ENCODE data around the gene PSMA4. TPM values are rescaled to one million over a fixed set of nuclear protein-coding genes. Genes with fewer than 3 reads are reported as not detected.

Gene PSMA4
- polyA plus RNA-seq, 1 of the 3 experiments (the other 2 are of a cell fraction), result 212 TPM

DNA sequence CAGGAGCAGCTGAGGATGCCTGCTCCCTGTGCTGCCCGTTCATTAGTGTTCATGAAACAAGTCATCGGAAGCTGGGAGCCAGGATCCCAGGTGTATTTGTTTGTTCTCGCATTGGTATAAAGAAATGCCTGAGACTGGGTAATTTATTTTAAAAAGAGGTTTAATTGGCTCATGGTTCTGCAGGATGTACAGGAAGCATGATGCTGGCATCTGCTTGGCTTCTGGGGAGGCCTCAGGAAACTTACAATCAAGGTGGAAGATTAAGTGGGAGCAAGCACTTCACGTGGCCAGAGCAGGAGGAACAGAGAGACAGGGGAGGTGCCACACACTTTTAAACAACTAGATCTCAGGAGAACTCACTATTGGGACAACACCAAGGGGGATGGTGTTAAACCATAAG, 38.4 kb upstream of the PSMA4 start:
- WGBS (ENCODE audit: low lambda C conversion rate), result 95% methylated on average over 4 of the region's 4 CpGs
- no peak overlapping the region for H3K4me2 ChIP-seq
- TF ChIP-seq FOXJ3 (CRISPR knock-in tag; IDR thresholded peaks at IDR 0.05) (no peak), JUND (IDR thresholded peaks at IDR 0.05) (no peak), SMC3 (IDR thresholded peaks at IDR 0.05; ENCODE audit: low read depth, low read length) (no peak)
- TF ChIP-seq, protein P1, sequence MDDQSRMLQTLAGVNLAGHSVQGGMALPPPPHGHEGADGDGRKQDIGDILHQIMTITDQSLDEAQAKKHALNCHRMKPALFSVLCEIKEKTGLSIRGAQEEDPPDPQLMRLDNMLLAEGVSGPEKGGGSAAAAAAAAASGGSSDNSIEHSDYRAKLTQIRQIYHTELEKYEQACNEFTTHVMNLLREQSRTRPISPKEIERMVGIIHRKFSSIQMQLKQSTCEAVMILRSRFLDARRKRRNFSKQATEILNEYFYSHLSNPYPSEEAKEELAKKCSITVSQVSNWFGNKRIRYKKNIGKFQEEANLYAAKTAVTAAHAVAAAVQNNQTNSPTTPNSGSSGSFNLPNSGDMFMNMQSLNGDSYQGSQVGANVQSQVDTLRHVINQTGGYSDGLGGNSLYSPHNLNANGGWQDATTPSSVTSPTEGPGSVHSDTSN (IDR thresholded peaks at IDR 0.05), result no peak
- H3F3A ChIP-seq (replicated peaks; ENCODE audit: insufficient read depth), result peaks cover 11% of the 10 kb centered on the region
- H4K20me1 ChIP-seq (ENCODE audit: insufficient read depth), result no peaks in the 10 kb centered on the region
- H2AFZ ChIP-seq (ENCODE audit: low read depth), result no peak overlapping the region
- DNase-seq, result no peak
- H3K9me3 ChIP-seq, result no peaks in the 10 kb centered on the region
- no peaks in the 10 kb centered on the region for H3K27me3 ChIP-seq (ENCODE audit: insufficient read depth)
- no peak overlapping the region for H3K9ac ChIP-seq
- H3K79me2 ChIP-seq (ENCODE audit: insufficient read depth), result no peaks in the 10 kb centered on the region
- ChIA-PET POLR2A (no interaction called here), CTCF (interaction anchor here (1.4 kb wide), 1 partner anchor 67 kb away, joined by 3 read pairs; no protein-coding TSS in a partner anchor)
- no peak overlapping the region for H3K4me3 ChIP-seq (ENCODE audit: low read depth in 2 of 2, low read length in 1 of 2)
- no peaks in the 10 kb centered on the region for H3K9me2 ChIP-seq
- peaks cover 0 to 1% of the 10 kb centered on the region in 2 experiments; a peak in 1 of 4 replicates for H3K4me1 ChIP-seq (ENCODE audit: control insufficient read depth in 1 of 2, insufficient read depth in 2 of 2, low read depth in 1 of 2, low read length in 1 of 2)
- H3K27ac ChIP-seq (ENCODE audit: low read depth in 2 of 2, low read length in 1 of 2), result no peak overlapping the region
- H3K36me3 ChIP-seq (replicated peaks in 1 of 2; ENCODE audit: control insufficient read depth in 1 of 2, insufficient read depth in 2 of 2, low read length in 1 of 2), result peaks cover 36 to 48% of the 10 kb centered on the region in 2 experiments

DNA sequence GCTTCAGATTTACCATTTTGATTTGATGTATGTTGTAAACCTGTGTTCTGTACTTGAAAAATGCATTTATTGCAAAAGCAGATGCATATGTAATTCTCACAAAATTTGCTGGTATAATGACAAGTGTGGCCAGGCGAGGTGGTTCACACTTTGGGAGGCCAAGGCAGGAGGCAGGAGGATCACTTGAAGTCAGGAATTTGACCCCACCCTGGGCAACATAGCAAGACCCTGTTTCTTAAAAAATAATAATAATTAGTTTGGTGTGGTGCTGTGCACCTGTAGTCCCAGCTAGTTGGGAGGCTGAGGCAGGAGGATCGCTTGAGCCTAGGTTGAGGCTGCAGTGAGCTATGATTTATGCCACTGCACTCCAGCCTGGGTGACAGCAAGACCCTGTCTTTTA, 37.6 kb upstream of the PSMA4 start:
- Histone ChIP-seq H3K9me2 (no peaks in the 10 kb centered on the region), H3K27me3 (ENCODE audit: insufficient read depth) (no peaks in the 10 kb centered on the region), H3K9ac (no peak overlapping the region), H3K27ac (ENCODE audit: low read depth in 2 of 2, low read length in 1 of 2) (no peak overlapping the region), H4K20me1 (ENCODE audit: insufficient read depth) (no peaks in the 10 kb centered on the region), H3K4me1 (ENCODE audit: control insufficient read depth in 1 of 2, insufficient read depth in 2 of 2, low read depth in 1 of 2, low read length in 1 of 2) (peaks cover 0 to 3% of the 10 kb centered on the region in 2 experiments; a peak in 1 of 4 replicates), H3K4me3 (ENCODE audit: low read depth in 2 of 2, low read length in 1 of 2) (no peak overlapping the region), H3K9me3 (no peaks in the 10 kb centered on the region), H3K4me2 (no peak overlapping the region), H3K36me3 (replicated peaks in 1 of 2; ENCODE audit: control insufficient read depth in 1 of 2, insufficient read depth in 2 of 2, low read length in 1 of 2) (peaks cover 28 to 40% of the 10 kb centered on the region in 2 experiments), H2AFZ (ENCODE audit: low read depth) (no peak overlapping the region), H3F3A (replicated peaks; ENCODE audit: insufficient read depth) (peaks cover 11% of the 10 kb centered on the region), H3K79me2 (ENCODE audit: insufficient read depth) (no peaks in the 10 kb centered on the region)
- CTCF ChIA-PET, result interaction anchor here (1.4 kb wide), 1 partner anchor 66 kb away, joined by 3 read pairs; no protein-coding TSS in a partner anchor
- TF ChIP-seq RCOR1 (IDR thresholded peaks at IDR 0.05; ENCODE audit: low read length) (no peak), GATA2 (CRISPR knock-in tag; IDR thresholded peaks at IDR 0.05) (no peak), CHD2 (IDR thresholded peaks at IDR 0.05; ENCODE audit: low read length, partially characterized antibody) (no peak), EZH2phosphoT487 (IDR thresholded peaks at IDR 0.05; ENCODE audit: borderline replicate concordance, low read depth) (no peak)
- TF ChIP-seq, protein P2, sequence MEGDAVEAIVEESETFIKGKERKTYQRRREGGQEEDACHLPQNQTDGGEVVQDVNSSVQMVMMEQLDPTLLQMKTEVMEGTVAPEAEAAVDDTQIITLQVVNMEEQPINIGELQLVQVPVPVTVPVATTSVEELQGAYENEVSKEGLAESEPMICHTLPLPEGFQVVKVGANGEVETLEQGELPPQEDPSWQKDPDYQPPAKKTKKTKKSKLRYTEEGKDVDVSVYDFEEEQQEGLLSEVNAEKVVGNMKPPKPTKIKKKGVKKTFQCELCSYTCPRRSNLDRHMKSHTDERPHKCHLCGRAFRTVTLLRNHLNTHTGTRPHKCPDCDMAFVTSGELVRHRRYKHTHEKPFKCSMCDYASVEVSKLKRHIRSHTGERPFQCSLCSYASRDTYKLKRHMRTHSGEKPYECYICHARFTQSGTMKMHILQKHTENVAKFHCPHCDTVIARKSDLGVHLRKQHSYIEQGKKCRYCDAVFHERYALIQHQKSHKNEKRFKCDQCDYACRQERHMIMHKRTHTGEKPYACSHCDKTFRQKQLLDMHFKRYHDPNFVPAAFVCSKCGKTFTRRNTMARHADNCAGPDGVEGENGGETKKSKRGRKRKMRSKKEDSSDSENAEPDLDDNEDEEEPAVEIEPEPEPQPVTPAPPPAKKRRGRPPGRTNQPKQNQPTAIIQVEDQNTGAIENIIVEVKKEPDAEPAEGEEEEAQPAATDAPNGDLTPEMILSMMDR (IDR thresholded peaks at IDR 0.05), result no peak
- 98% methylated on average over 2 of the region's 2 CpGs for WGBS (ENCODE audit: low lambda C conversion rate)
- DNase-seq, result no peak
- POLR2A ChIA-PET, result no interaction called here

Data from SK-N-SH (cell line).